Measurements from ENCODE around the gene NEK9.

The NEK9 gene

DNA sequence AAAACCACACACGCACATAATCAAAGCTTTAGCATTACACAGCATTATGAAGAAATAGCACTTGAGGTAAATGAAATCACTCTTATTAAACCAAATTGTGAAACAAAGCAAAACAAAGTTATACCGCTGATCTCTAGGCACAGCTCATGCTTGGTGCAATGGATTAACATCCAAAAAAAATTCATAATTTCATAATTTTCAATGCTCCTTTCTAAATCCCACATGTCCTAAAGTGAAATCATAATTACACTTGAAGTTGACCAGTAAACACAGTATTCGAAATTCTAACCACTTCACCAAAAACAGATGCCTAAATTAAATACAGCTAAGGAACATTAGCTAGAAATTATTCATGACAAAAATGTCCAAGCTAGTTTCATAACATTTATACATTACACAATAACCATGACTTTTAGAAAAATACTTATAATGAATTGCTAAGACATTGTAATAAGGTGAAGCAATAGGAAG, 77.1 kb downstream of the NEK9 start:
- no peak overlapping the region for H3K9ac ChIP-seq (ENCODE audit: low read depth, low read length)
- no peaks in the 10 kb centered on the region for H3K27me3 ChIP-seq (ENCODE audit: control insufficient read depth, insufficient read depth, low read length)
- no peaks in the 10 kb centered on the region; the same call in 1 of the 2 replicates for H3K36me3 ChIP-seq (ENCODE audit: control insufficient read depth, insufficient read depth, low read length)
- no peaks in the 10 kb centered on the region for H3K9me3 ChIP-seq (ENCODE audit: control insufficient read depth, insufficient read depth, low read length)
- H3K27ac ChIP-seq (ENCODE audit: low read depth, low read length): no peak overlapping the region
- H3K4me3 ChIP-seq (ENCODE audit: low read depth, low read length): no peak overlapping the region
- H3K4me1 ChIP-seq (ENCODE audit: control insufficient read depth, insufficient read depth, low read length): no peaks in the 10 kb centered on the region

DNA sequence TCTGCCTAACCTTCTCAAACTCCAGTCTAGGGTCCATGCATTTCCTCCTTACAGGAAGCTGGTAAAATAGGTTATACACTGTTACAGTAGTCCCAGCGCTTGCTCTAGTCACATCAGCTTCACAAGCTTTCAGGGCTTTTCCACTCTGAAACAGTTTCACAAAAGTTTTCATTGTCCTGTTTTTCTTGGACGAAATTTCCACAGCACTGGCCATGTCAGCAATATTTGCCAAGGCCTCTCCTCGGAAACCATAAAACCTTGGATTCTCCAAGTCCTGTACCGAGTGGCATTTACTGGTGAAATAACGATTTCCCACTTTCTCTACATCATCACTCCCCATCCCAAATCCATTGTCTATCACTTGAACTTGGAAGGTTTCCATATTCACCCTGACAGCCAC, 77.7 kb downstream of the NEK9 start:
- no peaks in the 10 kb centered on the region for H3K9me3 ChIP-seq (ENCODE audit: control insufficient read depth, insufficient read depth, low read length)
- no peak overlapping the region for H3K4me3 ChIP-seq (ENCODE audit: low read depth, low read length)
- no peaks in the 10 kb centered on the region; the same call in 1 of the 2 replicates for H3K36me3 ChIP-seq (ENCODE audit: control insufficient read depth, insufficient read depth, low read length)
- no peak overlapping the region for H3K9ac ChIP-seq (ENCODE audit: low read depth, low read length)
- no peaks in the 10 kb centered on the region for H3K27me3 ChIP-seq (ENCODE audit: control insufficient read depth, insufficient read depth, low read length)
- no peaks in the 10 kb centered on the region for H3K4me1 ChIP-seq (ENCODE audit: control insufficient read depth, insufficient read depth, low read length)
- no peak overlapping the region for H3K27ac ChIP-seq (ENCODE audit: low read depth, low read length)

- H3K36me3 ChIP-seq (ENCODE audit: control insufficient read depth, insufficient read depth, low read length): no peaks in the 10 kb centered on the region
- H3K4me1 ChIP-seq (ENCODE audit: control insufficient read depth, insufficient read depth, low read length): no peaks in the 10 kb centered on the region
- H3K9me3 ChIP-seq (ENCODE audit: control insufficient read depth, insufficient read depth, low read length): no peaks in the 10 kb centered on the region
- H3K27ac ChIP-seq (ENCODE audit: low read depth, low read length): no peak overlapping the region
- no peak overlapping the region for H3K4me3 ChIP-seq (ENCODE audit: low read depth, low read length)
- no peaks in the 10 kb centered on the region for H3K27me3 ChIP-seq (ENCODE audit: control insufficient read depth, insufficient read depth, low read length)
- no peak overlapping the region for H3K9ac ChIP-seq (ENCODE audit: low read depth, low read length)
Observed at GRCh38 chr14:75048101-75048500, 78.7 kb downstream of the NEK9 start.

GRCh38 chr14:75047506-75047905, 79.3 kb downstream of the NEK9 start:
- Histone ChIP-seq H3K27ac (ENCODE audit: low read depth, low read length) (no peak overlapping the region), H3K4me1 (ENCODE audit: control insufficient read depth, insufficient read depth, low read length) (no peaks in the 10 kb centered on the region), H3K36me3 (ENCODE audit: control insufficient read depth, insufficient read depth, low read length) (no peaks in the 10 kb centered on the region), H3K9ac (ENCODE audit: low read depth, low read length) (no peak overlapping the region), H3K4me3 (ENCODE audit: low read depth, low read length) (no peak overlapping the region), H3K27me3 (ENCODE audit: control insufficient read depth, insufficient read depth, low read length) (no peaks in the 10 kb centered on the region), H3K9me3 (ENCODE audit: control insufficient read depth, insufficient read depth, low read length) (no peaks in the 10 kb centered on the region)

GRCh38 chr14:75046899-75047298, 79.9 kb downstream of the NEK9 start:
- H3K4me1 ChIP-seq (ENCODE audit: control insufficient read depth, insufficient read depth, low read length): no peaks in the 10 kb centered on the region
- no peaks in the 10 kb centered on the region for H3K9me3 ChIP-seq (ENCODE audit: control insufficient read depth, insufficient read depth, low read length)
- H3K27ac ChIP-seq (ENCODE audit: low read depth, low read length): no peak overlapping the region

DNA sequence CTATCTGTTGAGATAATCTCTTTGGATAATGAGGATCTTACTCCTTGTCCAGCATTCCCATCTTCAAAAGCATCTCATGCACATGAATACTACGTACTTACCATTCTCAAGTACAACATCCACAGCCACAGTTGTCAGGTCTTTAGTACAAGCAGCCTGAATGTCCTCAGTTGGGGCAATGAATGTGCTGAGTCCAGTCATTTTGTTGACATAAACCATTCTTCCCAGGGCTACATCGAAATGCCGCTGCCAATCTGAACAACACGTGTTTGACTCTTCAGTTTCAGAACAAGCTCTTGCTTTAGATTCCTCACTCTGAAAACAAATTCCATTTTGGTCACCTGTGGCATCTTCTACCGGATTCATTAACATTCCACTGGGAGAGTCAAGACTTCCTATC, 80.6 kb downstream of the NEK9 start:
- H3K27me3 ChIP-seq (ENCODE audit: control insufficient read depth, insufficient read depth, low read length): no peaks in the 10 kb centered on the region
- H3K4me1 ChIP-seq (ENCODE audit: control insufficient read depth, insufficient read depth, low read length): no peaks in the 10 kb centered on the region
- peaks cover 4% of the 10 kb centered on the region; the same call in 1 of the 2 replicates for H3K36me3 ChIP-seq (ENCODE audit: control insufficient read depth, insufficient read depth, low read length)
- no peak overlapping the region for H3K27ac ChIP-seq (ENCODE audit: low read depth, low read length)
- H3K9ac ChIP-seq (ENCODE audit: low read depth, low read length): no peak overlapping the region
- H3K9me3 ChIP-seq (ENCODE audit: control insufficient read depth, insufficient read depth, low read length): no peaks in the 10 kb centered on the region
- no peak overlapping the region for H3K4me3 ChIP-seq (ENCODE audit: low read depth, low read length)

More at GRCh38 chr14:75046899-75047298, 79.9 kb downstream of the NEK9 start:
- Histone ChIP-seq H3K27me3 (ENCODE audit: control insufficient read depth, insufficient read depth, low read length) (no peaks in the 10 kb centered on the region), H3K4me3 (ENCODE audit: low read depth, low read length) (no peak overlapping the region), H3K36me3 (ENCODE audit: control insufficient read depth, insufficient read depth, low read length) (peaks cover 4% of the 10 kb centered on the region; the same call in 1 of the 2 replicates), H3K9ac (ENCODE audit: low read depth, low read length) (no peak overlapping the region)

DNA sequence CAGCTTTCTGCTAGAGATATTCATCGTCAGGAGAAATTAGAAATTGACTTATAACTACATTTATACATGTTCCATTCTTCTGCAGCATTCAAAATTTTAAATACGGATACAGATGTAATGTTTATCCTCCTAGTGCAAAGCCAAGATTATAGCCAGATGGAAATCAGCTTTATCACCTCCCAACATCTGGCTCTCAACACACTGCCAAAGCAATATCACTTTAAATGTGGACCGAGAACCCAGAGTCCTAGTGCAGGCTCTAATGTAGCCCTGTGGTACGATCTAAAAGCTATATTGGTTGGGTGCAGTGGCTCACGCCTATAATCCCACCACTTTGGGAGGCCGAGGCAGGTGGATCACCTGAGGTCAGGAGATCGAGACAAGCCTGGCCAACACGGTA, 82.1 kb downstream of the NEK9 start:
- Histone ChIP-seq H3K27me3 (ENCODE audit: control insufficient read depth, insufficient read depth, low read length) (no peaks in the 10 kb centered on the region), H3K27ac (ENCODE audit: low read depth, low read length) (no peak overlapping the region)

GRCh38 chr14:75044322-75044721, 82.5 kb downstream of the NEK9 start:
- H3K9me3 ChIP-seq (ENCODE audit: control insufficient read depth, insufficient read depth, low read length): no peaks in the 10 kb centered on the region
- H3K36me3 ChIP-seq (ENCODE audit: control insufficient read depth, insufficient read depth, low read length): peaks cover 13% of the 10 kb centered on the region; the same call in 1 of the 2 replicates
- H3K27ac ChIP-seq (ENCODE audit: low read depth, low read length): no peak overlapping the region
- no peaks in the 10 kb centered on the region for H3K27me3 ChIP-seq (ENCODE audit: control insufficient read depth, insufficient read depth, low read length)
- H3K9ac ChIP-seq (ENCODE audit: low read depth, low read length): no peak overlapping the region
- no peaks in the 10 kb centered on the region for H3K4me1 ChIP-seq (ENCODE audit: control insufficient read depth, insufficient read depth, low read length)
- H3K4me3 ChIP-seq (ENCODE audit: low read depth, low read length): no peak overlapping the region

More for the DNA sequence above, 82.1 kb downstream of the NEK9 start:
- Histone ChIP-seq H3K36me3 (ENCODE audit: control insufficient read depth, insufficient read depth, low read length) (peaks cover 9% of the 10 kb centered on the region; the same call in 1 of the 2 replicates), H3K4me3 (ENCODE audit: low read depth, low read length) (no peak overlapping the region), H3K9ac (ENCODE audit: low read depth, low read length) (no peak overlapping the region), H3K9me3 (ENCODE audit: control insufficient read depth, insufficient read depth, low read length) (no peaks in the 10 kb centered on the region), H3K4me1 (ENCODE audit: control insufficient read depth, insufficient read depth, low read length) (no peaks in the 10 kb centered on the region)

DNA sequence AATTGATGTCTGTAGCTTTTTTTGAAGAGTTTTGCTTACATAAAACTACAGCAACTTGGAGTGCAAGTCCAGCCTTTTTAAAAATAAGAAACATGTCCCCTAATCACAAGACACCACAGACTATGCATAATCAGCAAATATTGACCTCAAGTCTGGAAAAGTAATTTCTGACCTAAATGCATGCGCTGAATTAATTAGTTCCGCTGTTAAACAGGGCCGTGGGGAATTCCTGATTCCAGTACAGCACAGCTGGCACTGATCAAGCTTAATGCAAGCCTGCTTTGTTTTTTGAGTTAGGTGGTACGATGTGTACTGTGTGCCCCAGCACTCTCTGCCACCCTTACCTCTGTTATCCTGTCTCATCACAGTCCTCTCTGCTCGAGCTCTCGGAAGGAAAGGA, 84.8 kb downstream of the NEK9 start:
- Histone ChIP-seq H3K9ac (ENCODE audit: low read depth, low read length) (no peak overlapping the region), H3K27ac (ENCODE audit: low read depth, low read length) (no peak overlapping the region)

DNA sequence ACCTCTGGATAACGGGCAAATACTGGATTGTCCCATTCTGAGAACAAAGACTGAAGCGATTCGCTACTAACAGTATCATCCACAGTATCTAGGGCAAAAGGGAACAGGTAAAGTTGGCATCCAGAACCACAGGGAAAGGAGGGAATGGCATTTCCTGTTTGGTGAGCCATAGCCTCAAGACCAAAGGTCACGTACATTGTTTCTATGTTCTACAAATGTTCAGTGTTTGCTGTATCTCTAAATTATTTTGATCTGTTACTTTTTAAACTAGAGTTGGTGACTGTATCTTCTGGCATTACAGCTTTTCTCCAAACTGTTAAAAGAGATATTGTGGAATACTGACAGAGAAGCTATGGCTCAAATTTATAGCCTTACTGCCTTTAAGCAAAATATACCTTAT, 85.2 kb downstream of the NEK9 start:
- no peak overlapping the region for H3K27ac ChIP-seq (ENCODE audit: low read depth, low read length)

More for the DNA sequence above, 84.8 kb downstream of the NEK9 start:
- H3K27me3 ChIP-seq (ENCODE audit: control insufficient read depth, insufficient read depth, low read length): no peaks in the 10 kb centered on the region
- H3K36me3 ChIP-seq (ENCODE audit: control insufficient read depth, insufficient read depth, low read length): peaks cover 26% of the 10 kb centered on the region; the same call in 1 of the 2 replicates
- no peak overlapping the region for H3K4me3 ChIP-seq (ENCODE audit: low read depth, low read length)
- no peaks in the 10 kb centered on the region for H3K4me1 ChIP-seq (ENCODE audit: control insufficient read depth, insufficient read depth, low read length)
- no peaks in the 10 kb centered on the region for H3K9me3 ChIP-seq (ENCODE audit: control insufficient read depth, insufficient read depth, low read length)

GRCh38 chr14:75040959-75041358, 85.9 kb downstream of the NEK9 start:
- Histone ChIP-seq H3K4me1 (ENCODE audit: control insufficient read depth, insufficient read depth, low read length) (no peaks in the 10 kb centered on the region), H3K9ac (ENCODE audit: low read depth, low read length) (no peak overlapping the region), H3K27ac (ENCODE audit: low read depth, low read length) (no peak overlapping the region), H3K4me3 (ENCODE audit: low read depth, low read length) (no peak overlapping the region), H3K27me3 (ENCODE audit: control insufficient read depth, insufficient read depth, low read length) (no peaks in the 10 kb centered on the region), H3K9me3 (ENCODE audit: control insufficient read depth, insufficient read depth, low read length) (no peaks in the 10 kb centered on the region), H3K36me3 (ENCODE audit: control insufficient read depth, insufficient read depth, low read length) (peaks cover 33% of the 10 kb centered on the region; the same call in 1 of the 2 replicates)

More for the DNA sequence above, 85.2 kb downstream of the NEK9 start:
- Histone ChIP-seq H3K4me1 (ENCODE audit: control insufficient read depth, insufficient read depth, low read length) (no peaks in the 10 kb centered on the region), H3K27me3 (ENCODE audit: control insufficient read depth, insufficient read depth, low read length) (no peaks in the 10 kb centered on the region), H3K4me3 (ENCODE audit: low read depth, low read length) (no peak overlapping the region), H3K9me3 (ENCODE audit: control insufficient read depth, insufficient read depth, low read length) (no peaks in the 10 kb centered on the region), H3K9ac (ENCODE audit: low read depth, low read length) (no peak overlapping the region), H3K36me3 (ENCODE audit: control insufficient read depth, insufficient read depth, low read length) (peaks cover 30% of the 10 kb centered on the region; the same call in 1 of the 2 replicates)
